ENCODE results near the gene SCCPDH. TPM values are rescaled to one million over a fixed set of nuclear protein-coding genes. Genes with fewer than 3 reads are reported as not detected.

Gene SCCPDH
- total RNA-seq, 1 donor from 2014 or later, result 34.1 TPM

GRCh38 chr1:246789454-246790339, 65.5 kb downstream of the SCCPDH start:
- Mint-ChIP-seq H3K9me3 (no peaks in the 10 kb centered on the region), H3K36me3 (no peaks in the 10 kb centered on the region), H3K4me3 (peak overlapping the region; percentile 27), H3K27ac (no peak overlapping the region), H3K27me3 (no peaks in the 10 kb centered on the region), H3K4me1 (ENCODE audit: unreplicated experiment) (peaks cover 18% of the 10 kb centered on the region)
- DNase-seq (ENCODE audit: extremely low spot score, unreplicated experiment), result no peak
- TF ChIP-seq CTCF (conservative IDR thresholded peaks at IDR 0.05), result no peak

DNA sequence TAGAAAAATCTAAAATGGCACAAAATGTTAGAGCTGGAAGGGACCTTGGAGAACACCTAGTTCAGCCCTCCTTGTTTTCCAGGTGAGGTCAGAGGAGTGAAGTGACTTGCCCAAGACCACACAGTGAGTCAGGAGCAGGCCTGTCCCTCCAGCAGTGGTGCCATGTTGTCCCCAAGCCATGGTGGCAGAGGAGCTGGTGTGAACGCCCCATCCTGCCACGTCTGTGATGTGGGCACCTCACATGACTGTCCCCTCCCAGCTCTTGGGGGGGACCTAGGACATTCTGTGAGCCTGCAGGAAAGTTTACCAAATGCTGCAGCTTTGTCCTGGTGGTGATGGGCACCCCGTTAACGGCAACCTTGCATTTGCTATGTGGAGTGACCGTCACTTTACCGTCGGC, 66.2 kb downstream of the SCCPDH start:
- Mint-ChIP-seq H3K36me3 (no peaks in the 10 kb centered on the region), H3K4me3 (no peak overlapping the region), H3K27ac (no peak overlapping the region), H3K9me3 (no peaks in the 10 kb centered on the region), H3K4me1 (ENCODE audit: unreplicated experiment) (peaks cover 20% of the 10 kb centered on the region), H3K27me3 (no peaks in the 10 kb centered on the region)
- TF ChIP-seq CTCF (conservative IDR thresholded peaks at IDR 0.05), result no peak
- no peak for DNase-seq (ENCODE audit: extremely low spot score, unreplicated experiment)

GRCh38 chr1:246790833-246791232, 66.6 kb downstream of the SCCPDH start:
- Mint-ChIP-seq H3K4me3 (no peak overlapping the region), H3K27me3 (peaks cover 3% of the 10 kb centered on the region), H3K9me3 (no peaks in the 10 kb centered on the region), H3K36me3 (no peaks in the 10 kb centered on the region), H3K27ac (no peak overlapping the region), H3K4me1 (ENCODE audit: unreplicated experiment) (peaks cover 24% of the 10 kb centered on the region)
- no peak for DNase-seq (ENCODE audit: extremely low spot score, unreplicated experiment)
- no peak for TF ChIP-seq CTCF (conservative IDR thresholded peaks at IDR 0.05)

GRCh38 chr1:246791303-246791918, 67.2 kb downstream of the SCCPDH start:
- DNase-seq (ENCODE audit: extremely low spot score, unreplicated experiment), result no peak
- peaks cover 25% of the 10 kb centered on the region for H3K4me1 Mint-ChIP-seq (ENCODE audit: unreplicated experiment)
- no peak overlapping the region for H3K27ac Mint-ChIP-seq
- H3K9me3 Mint-ChIP-seq, result no peaks in the 10 kb centered on the region
- H3K4me3 Mint-ChIP-seq, result no peak overlapping the region
- no peak for TF ChIP-seq CTCF (conservative IDR thresholded peaks at IDR 0.05)
- no peaks in the 10 kb centered on the region for H3K36me3 Mint-ChIP-seq
- H3K27me3 Mint-ChIP-seq, result peaks cover 3% of the 10 kb centered on the region

GRCh38 chr1:246792603-246793002, 68.4 kb downstream of the SCCPDH start:
- peaks cover 3% of the 10 kb centered on the region for H3K27me3 Mint-ChIP-seq
- H3K9me3 Mint-ChIP-seq, result no peaks in the 10 kb centered on the region
- no peak for DNase-seq (ENCODE audit: extremely low spot score, unreplicated experiment)
- H3K27ac Mint-ChIP-seq, result no peak overlapping the region
- TF ChIP-seq CTCF (conservative IDR thresholded peaks at IDR 0.05), result no peak
- H3K36me3 Mint-ChIP-seq, result no peaks in the 10 kb centered on the region
- H3K4me1 Mint-ChIP-seq (ENCODE audit: unreplicated experiment), result peaks cover 25% of the 10 kb centered on the region
- H3K4me3 Mint-ChIP-seq, result no peak overlapping the region

Measured in type B pancreatic cell (in vitro differentiated cells).